Activated naive CD4-positive, alpha-beta T cell treated with anti-CD3 and anti-CD28 coated beads for 36 hours (primary cell): ENCODE data around the gene KCNN4. TPM values are rescaled to one million over a fixed set of nuclear protein-coding genes. Genes with fewer than 3 reads are reported as not detected.
A peak's percentile ranks its signal among the peaks of the same experiment; 100 is the strongest.

Experiments
- CTCF ChIA-PET: fragments of 350-600 bp; sonication (Branson Sonifier 250); formaldehyde crosslinking; loops from one replicate; lab custom pipeline; 2021; ENCODE audit warnings: antibody characterized with exemption; lab: Charles Lee
- DNase-seq: peaks from one replicate; pipeline ENCODE4 v3.0.0-alpha.2; 2020
- H3K27ac Mint-ChIP-seq: one replicate; pipeline ENCODE4 v1.8.0; 2021; ENCODE audit warnings: mild to moderate bottlenecking, mixed read lengths
- H3K27me3 Mint-ChIP-seq: one replicate; pipeline ENCODE4 v1.8.0; 2021; ENCODE audit warnings: low read depth, mixed read lengths
- H3K36me3 Mint-ChIP-seq: one replicate; pipeline ENCODE4 v1.8.0; 2021; ENCODE audit warnings: low read depth, mixed read lengths
- H3K4me1 Mint-ChIP-seq: one replicate; pipeline ENCODE4 v1.8.0; 2021; ENCODE audit warnings: low read depth, mixed read lengths
- H3K4me3 Mint-ChIP-seq: one replicate; pipeline ENCODE4 v1.8.0; 2021; ENCODE audit warnings: mild to moderate bottlenecking, moderate library complexity, mixed read lengths
- H3K9me3 Mint-ChIP-seq: one replicate; pipeline ENCODE4 v1.8.0; 2021; ENCODE audit warnings: mixed read lengths
- intact Hi-C: fragments of 100-400 bp; cut with micrococcal nuclease; formaldehyde crosslinking; loops from one replicate; pipeline ENCODE4 v1.15.1; 2023
- total RNA-seq, 2 experiments: library from RNA; stranded (reverse); gene quantifications; one replicate each; pipeline ENCODE4 v1.2.3, GENCODE V29; 2021

KCNN4 gene
- total RNA-seq, 2 experiments from 2014 or later = 68.4 to 73.7 TPM

GRCh38 chr19:43797556-43797955, 16.8 kb upstream of the KCNN4 start:
- Mint-ChIP-seq H3K36me3 (peaks cover 1% of the 10 kb centered on the region), H3K4me3 (peak overlapping the region; percentile 69), H3K27me3 (peaks cover 11% of the 10 kb centered on the region), H3K27ac (no peak overlapping the region), H3K9me3 (no peaks in the 10 kb centered on the region), H3K4me1 (peaks cover 11% of the 10 kb centered on the region)
- intact Hi-C loops = no loop called here
- CTCF ChIA-PET = interaction anchor here (1.2 kb wide), 1 partner anchor 129 kb away, joined by 4 read pairs; no protein-coding TSS in a partner anchor
- no peak for DNase-seq

GRCh38 chr19:43797118-43797517, 16.3 kb upstream of the KCNN4 start:
- Mint-ChIP-seq H3K4me1 (peaks cover 11% of the 10 kb centered on the region), H3K4me3 (no peak overlapping the region), H3K9me3 (no peaks in the 10 kb centered on the region), H3K27ac (no peak overlapping the region), H3K36me3 (peaks cover 1% of the 10 kb centered on the region), H3K27me3 (peaks cover 11% of the 10 kb centered on the region)
- CTCF ChIA-PET = interaction anchor here (0.5 to 1.2 kb wide), 4 partner anchors 9 to 128 kb away, joined by 3 to 5 read pairs (median 4); no protein-coding TSS in a partner anchor
- no peak for DNase-seq
- intact Hi-C loops = no loop called here

DNA sequence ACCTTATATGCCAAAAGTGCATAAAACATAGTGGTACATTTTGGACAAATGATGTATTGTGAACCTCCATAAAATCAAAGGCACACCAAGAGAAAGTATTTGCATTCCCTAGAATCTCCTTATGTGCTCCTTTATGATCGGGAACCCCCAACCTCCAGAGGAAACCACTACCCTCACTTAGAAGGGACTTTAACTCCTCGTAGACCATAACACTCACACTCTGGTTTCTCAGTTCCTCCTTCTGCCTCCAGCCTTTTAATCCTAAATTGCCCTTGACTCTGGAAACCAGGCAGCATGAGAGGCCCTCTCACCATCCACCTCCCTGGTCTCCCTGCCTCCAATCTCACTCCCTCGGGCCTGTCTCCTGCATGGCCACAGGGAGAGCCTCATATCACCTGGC, 9.8 kb upstream of the KCNN4 start:
- Mint-ChIP-seq H3K9me3 (no peaks in the 10 kb centered on the region), H3K36me3 (no peaks in the 10 kb centered on the region), H3K27ac (no peak overlapping the region), H3K4me3 (no peak overlapping the region), H3K4me1 (no peaks in the 10 kb centered on the region), H3K27me3 (peaks cover 9% of the 10 kb centered on the region)
- intact Hi-C loops = no loop called here
- CTCF ChIA-PET = interaction anchor here (0.6 to 1.3 kb wide), 2 partner anchors 45 to 141 kb away, joined by 3 read pairs; no protein-coding TSS in a partner anchor
- no peak for DNase-seq

DNA sequence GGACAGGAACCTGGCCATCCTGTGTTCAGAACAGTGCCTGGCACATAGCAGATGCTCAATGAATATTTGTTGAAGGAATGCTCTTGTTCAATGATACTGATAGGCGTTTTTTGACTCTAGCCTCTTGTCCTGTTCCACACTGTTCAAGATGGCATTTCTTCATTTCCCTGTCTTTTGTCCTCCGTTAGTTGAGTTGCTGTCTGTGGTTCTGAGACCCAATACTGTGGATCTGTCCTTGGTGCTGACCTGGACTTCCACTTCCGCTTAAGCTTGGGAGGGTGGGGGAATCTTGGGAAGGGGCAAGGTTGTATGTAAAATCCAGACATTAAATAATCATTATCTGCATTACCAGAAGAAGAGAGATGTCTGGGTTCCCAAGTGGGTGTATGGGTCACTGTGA, 8.3 kb upstream of the KCNN4 start:
- peaks cover 12% of the 10 kb centered on the region for H3K4me1 Mint-ChIP-seq
- no peak overlapping the region for H3K4me3 Mint-ChIP-seq
- no peak for DNase-seq
- CTCF ChIA-PET = interaction anchor here (0.6 to 1.3 kb wide), 2 partner anchors 44 to 171 kb away, joined by 3 read pairs; no protein-coding TSS in a partner anchor
- intact Hi-C loops = loop anchor here (10.0 kb wide), 1 partner anchor 324 kb away; the partner anchor contains the start of gene LYPD3
- no peaks in the 10 kb centered on the region for H3K9me3 Mint-ChIP-seq
- no peak overlapping the region for H3K27ac Mint-ChIP-seq
- H3K36me3 Mint-ChIP-seq = no peaks in the 10 kb centered on the region
- H3K27me3 Mint-ChIP-seq = peaks cover 9% of the 10 kb centered on the region

DNA sequence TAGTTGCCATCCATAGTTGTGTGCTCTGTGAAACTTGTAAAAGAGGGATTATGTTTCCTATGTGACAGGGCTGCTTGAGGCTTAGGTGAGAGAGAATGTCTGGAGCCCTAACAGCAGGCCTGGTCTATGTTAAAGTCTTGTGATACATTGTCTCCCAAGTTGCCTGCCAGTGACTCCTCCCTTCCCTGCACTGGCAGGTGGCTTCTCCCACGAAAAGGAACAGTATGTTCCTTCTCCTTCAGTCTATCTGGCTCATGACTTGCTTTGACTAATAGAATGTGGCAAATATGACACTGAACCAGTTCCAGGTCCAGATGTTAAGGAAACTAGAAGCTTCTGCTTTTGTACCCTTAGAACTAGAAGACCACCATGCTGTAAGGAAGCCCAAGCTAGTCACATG, 5.9 kb upstream of the KCNN4 start:
- H3K9me3 Mint-ChIP-seq = no peaks in the 10 kb centered on the region
- H3K4me3 Mint-ChIP-seq = no peak overlapping the region
- peaks cover 32% of the 10 kb centered on the region for H3K4me1 Mint-ChIP-seq
- no peak for DNase-seq
- H3K27me3 Mint-ChIP-seq = peaks cover 4% of the 10 kb centered on the region
- no peak overlapping the region for H3K27ac Mint-ChIP-seq
- no peaks in the 10 kb centered on the region for H3K36me3 Mint-ChIP-seq
- CTCF ChIA-PET = interaction anchor here (0.8 to 2.2 kb wide), 4 partner anchors 23 to 119 kb away, joined by 3 to 13 read pairs (median 4); no protein-coding TSS in a partner anchor
- intact Hi-C loops = loop anchor here (10.0 kb wide), 1 partner anchor 322 kb away; the partner anchor contains the start of gene LYPD3

GRCh38 chr19:43784981-43785808, 4.4 kb upstream of the KCNN4 start:
- peaks cover 39% of the 10 kb centered on the region for H3K4me1 Mint-ChIP-seq
- H3K4me3 Mint-ChIP-seq = peak overlapping the region; percentile 66
- H3K9me3 Mint-ChIP-seq = no peaks in the 10 kb centered on the region
- CTCF ChIA-PET = interaction anchor here (1.0 to 2.3 kb wide), 9 partner anchors 9 to 117 kb away, joined by 3 to 29 read pairs (median 5); partner anchors contain the start of gene SMG9
- intact Hi-C loops = loop anchor here (1.0 to 10.0 kb wide), 7 partner anchors 24 to 320 kb away; partner anchors contain the start of genes ETHE1, IRGQ, LYPD3 and PINLYP
- peaks cover 2% of the 10 kb centered on the region for H3K36me3 Mint-ChIP-seq
- H3K27me3 Mint-ChIP-seq = no peaks in the 10 kb centered on the region
- H3K27ac Mint-ChIP-seq = peak overlapping the region; percentile 95
- peak; percentile 75 for DNase-seq

DNA sequence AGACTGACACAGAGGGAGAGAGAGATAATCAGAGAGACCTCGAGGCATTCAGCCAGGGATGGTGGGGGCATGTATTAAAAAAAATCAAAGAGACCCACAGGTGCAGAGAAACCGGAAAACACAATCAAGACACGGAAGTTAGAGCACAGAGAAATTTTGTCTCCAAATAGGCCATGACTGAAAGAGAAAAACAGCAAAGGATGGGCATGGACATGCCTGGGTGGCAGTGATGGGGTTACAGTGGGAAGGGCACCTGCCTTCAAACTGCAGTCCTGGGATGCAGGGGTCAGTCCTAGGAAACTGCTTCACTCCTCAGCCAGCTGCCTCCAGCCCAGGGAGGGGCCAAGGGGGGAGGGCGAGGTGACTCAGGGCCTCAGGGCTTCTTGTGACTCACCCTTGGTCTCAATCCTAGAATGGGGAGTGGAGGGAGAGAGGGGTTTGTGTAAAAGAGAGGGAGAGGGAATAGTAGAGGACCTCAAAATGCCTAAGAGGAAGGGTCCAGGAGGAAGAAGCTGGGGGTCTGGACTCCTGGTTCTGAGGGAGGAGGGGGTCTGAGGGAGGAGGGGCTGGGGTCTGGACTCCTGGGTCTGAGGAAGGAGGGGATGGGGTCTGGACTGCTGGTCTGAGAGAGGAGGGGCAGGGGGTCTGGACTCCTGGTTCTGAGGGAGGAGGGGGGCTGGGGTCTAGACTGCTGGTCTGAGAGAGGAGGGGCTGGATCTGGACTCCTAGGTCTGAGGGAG, 3.6 kb upstream of the KCNN4 start:
- CTCF ChIA-PET = interaction anchor here (1.0 to 2.3 kb wide), 9 partner anchors 9 to 116 kb away, joined by 3 to 29 read pairs (median 5); partner anchors contain the start of gene SMG9
- Mint-ChIP-seq H3K4me1 (peaks cover 43% of the 10 kb centered on the region), H3K4me3 (peak overlapping the region; percentile 66), H3K27me3 (no peaks in the 10 kb centered on the region), H3K36me3 (peaks cover 6% of the 10 kb centered on the region), H3K9me3 (no peaks in the 10 kb centered on the region), H3K27ac (peak overlapping the region; percentile 95)
- intact Hi-C loops = loop anchor here (2.0 to 10.0 kb wide), 3 partner anchors 210 to 320 kb away; partner anchors contain the start of genes ETHE1, LYPD3, PINLYP and XRCC1
- DNase-seq = peak; percentile 87

DNA sequence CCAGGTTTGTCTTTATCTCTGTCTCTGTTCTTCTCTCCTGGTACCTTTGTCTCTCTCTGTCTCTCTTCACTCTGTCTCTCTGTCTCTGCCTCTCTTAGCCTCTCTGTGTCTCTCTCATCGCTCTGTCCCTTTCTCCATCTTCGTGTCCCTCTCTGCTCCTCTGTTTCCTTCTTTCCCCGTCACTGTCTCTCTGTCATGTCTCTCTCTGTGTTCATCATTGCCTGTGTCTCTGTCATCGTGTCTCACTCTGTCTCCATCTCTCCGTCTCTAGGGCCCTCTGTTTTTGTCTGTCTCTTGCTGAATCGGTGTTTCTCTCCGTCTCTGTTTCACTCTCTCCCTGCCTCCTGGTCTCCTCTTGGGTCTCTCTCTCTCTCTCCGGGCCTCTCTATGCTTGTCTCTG, 2.9 kb upstream of the KCNN4 start:
- H3K27ac Mint-ChIP-seq = peak overlapping the region; percentile 95
- peaks cover 50% of the 10 kb centered on the region for H3K4me1 Mint-ChIP-seq
- H3K4me3 Mint-ChIP-seq = peak overlapping the region; percentile 66
- DNase-seq = no peak
- CTCF ChIA-PET = interaction anchor here (2.3 kb wide), 1 partner anchor 38 kb away, joined by 29 read pairs; no protein-coding TSS in a partner anchor
- H3K36me3 Mint-ChIP-seq = peaks cover 14% of the 10 kb centered on the region
- intact Hi-C loops = loop anchor here (2.0 to 10.0 kb wide), 3 partner anchors 209 to 319 kb away; partner anchors contain the start of genes ETHE1, LYPD3, PINLYP and XRCC1
- no peaks in the 10 kb centered on the region for H3K9me3 Mint-ChIP-seq
- no peaks in the 10 kb centered on the region for H3K27me3 Mint-ChIP-seq

DNA sequence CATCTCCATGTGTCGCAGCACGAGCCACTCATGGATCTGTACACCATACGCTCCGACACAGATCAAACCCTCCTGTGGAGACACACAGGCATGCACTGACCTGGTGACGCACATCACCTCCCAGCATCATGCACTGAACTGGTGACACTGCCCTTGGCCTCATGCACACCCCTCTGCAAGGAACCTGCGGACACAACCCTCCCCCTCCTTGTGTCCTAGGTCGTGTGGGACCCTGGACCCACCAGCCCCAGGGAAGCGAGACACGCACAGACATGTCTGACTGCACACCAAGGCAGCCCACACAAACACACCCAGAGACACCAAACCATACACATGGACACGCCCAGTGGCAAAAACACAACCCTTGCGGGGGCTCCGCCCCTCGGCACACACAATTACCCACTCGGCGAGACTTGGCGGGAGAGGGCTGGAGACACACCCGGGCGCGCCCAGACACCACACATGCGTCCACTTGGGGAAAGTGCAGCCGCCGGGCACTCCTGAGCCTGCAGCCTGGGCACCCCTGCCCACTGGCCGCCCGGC, 2.0 kb upstream of the KCNN4 start:
- peak overlapping the region; percentile 46 for H3K27ac Mint-ChIP-seq

DNA sequence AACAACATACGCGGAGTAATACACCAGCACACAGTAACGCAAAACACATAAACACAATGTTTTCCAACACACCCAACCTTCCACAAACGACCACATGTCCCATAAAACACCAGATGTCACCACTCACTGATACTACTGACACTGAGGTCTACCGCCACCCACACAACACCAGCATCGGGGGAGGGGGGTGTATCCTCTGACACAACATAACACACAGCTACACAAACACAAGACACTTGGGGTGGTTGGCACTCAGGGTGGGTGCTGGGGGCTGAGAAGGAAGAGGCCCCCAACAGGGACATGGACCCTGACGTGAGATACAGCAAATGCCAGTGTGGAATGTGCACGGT, 1.5 kb upstream of the KCNN4 start:
- DNase-seq = no peak
- H3K4me3 Mint-ChIP-seq = no peak overlapping the region
- H3K36me3 Mint-ChIP-seq = peaks cover 21% of the 10 kb centered on the region
- H3K27me3 Mint-ChIP-seq = no peaks in the 10 kb centered on the region
- no peaks in the 10 kb centered on the region for H3K9me3 Mint-ChIP-seq
- H3K27ac Mint-ChIP-seq = peak overlapping the region; percentile 46
- CTCF ChIA-PET = interaction anchor here (1.1 to 7.7 kb wide), 3 partner anchors 15 to 37 kb away, joined by 3 to 113 read pairs (median 13); no protein-coding TSS in a partner anchor
- H3K4me1 Mint-ChIP-seq = peaks cover 60% of the 10 kb centered on the region
- intact Hi-C loops = loop anchor here (5.0 to 10.0 kb wide), 2 partner anchors 255 to 317 kb away; partner anchors contain the start of genes ETHE1 and LYPD3

More for the DNA sequence above, 2.0 kb upstream of the KCNN4 start:
- CTCF ChIA-PET = interaction anchor here (1.1 kb wide), 1 partner anchor 15 kb away, joined by 3 read pairs; no protein-coding TSS in a partner anchor
- intact Hi-C loops = loop anchor here (5.0 to 10.0 kb wide), 2 partner anchors 255 to 318 kb away; partner anchors contain the start of genes ETHE1 and LYPD3
- peaks cover 20% of the 10 kb centered on the region for H3K36me3 Mint-ChIP-seq
- H3K27me3 Mint-ChIP-seq = no peaks in the 10 kb centered on the region
- no peaks in the 10 kb centered on the region for H3K9me3 Mint-ChIP-seq
- DNase-seq = peak; percentile 27
- peaks cover 58% of the 10 kb centered on the region for H3K4me1 Mint-ChIP-seq
- H3K4me3 Mint-ChIP-seq = no peak overlapping the region

DNA sequence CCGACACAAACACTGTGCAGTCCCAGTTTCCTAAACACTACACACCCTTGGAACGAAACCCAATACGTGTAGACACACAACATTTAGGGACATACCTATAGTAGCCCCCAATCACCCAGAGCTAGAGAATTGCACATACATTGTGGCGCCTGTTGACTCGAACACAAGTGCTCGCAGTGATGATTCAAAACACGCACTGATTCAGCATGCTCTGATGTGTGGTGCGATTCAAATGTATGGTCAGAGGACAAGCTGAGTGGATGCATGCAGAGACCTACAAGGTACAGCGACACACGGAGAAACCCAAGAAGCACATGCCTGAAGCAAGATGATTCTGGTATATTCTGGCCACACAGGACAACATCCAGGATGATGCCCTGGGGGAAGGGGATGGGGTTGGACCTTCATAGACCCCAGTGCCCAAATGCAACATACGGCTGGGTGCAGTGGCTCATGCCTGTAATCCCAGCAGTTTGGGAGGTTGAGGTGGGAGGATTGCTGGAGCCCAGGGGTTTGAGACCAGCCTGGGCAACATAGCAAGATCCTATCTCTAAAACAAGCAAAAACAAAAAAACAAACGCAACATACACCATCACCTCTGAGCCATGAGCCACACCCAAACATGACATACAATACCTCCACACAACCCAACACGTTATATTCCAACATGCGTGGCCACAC, 997 bp upstream of the KCNN4 start:
- Mint-ChIP-seq H3K27me3 (no peaks in the 10 kb centered on the region), H3K36me3 (peaks cover 25% of the 10 kb centered on the region), H3K4me3 (peak overlapping the region; percentile 76), H3K27ac (peak overlapping the region; percentile 94), H3K4me1 (peaks cover 66% of the 10 kb centered on the region), H3K9me3 (no peaks in the 10 kb centered on the region)
- intact Hi-C loops = loop anchor here (1.0 to 10.0 kb wide), 6 partner anchors 16 to 317 kb away; partner anchors contain the start of genes ETHE1, LYPD3 and SMG9
- CTCF ChIA-PET = interaction anchor here (1.4 to 7.7 kb wide), 4 partner anchors 16 to 36 kb away, joined by 4 to 113 read pairs (median 10); no protein-coding TSS in a partner anchor
- peak; percentile 62 for DNase-seq
